ENCODE measurements around the gene COL27A1. TPM values are rescaled to one million over a fixed set of nuclear protein-coding genes. Genes with fewer than 3 reads are reported as not detected.

The COL27A1 gene
- total RNA-seq, 2 experiments from 2014 or later, result 0.87 to 1.2 TPM

- no peaks in the 10 kb centered on the region for H3K4me1 ChIP-seq (ENCODE audit: insufficient read depth, low read length)
- Mint-ChIP-seq H3K27ac (no peak overlapping the region), H3K36me3 (ENCODE audit: low read depth) (no peaks in the 10 kb centered on the region), H3K27me3 (no peaks in the 10 kb centered on the region), H3K9me3 (no peaks in the 10 kb centered on the region), H3K4me1 (ENCODE audit: low read depth) (no peaks in the 10 kb centered on the region), H3K4me3 (no peak overlapping the region)
- no peaks in the 10 kb centered on the region for H3K27me3 ChIP-seq (ENCODE audit: control insufficient read depth in 1 of 2, insufficient read depth in 2 of 2, low read length in 2 of 2)
- H3K27ac ChIP-seq (ENCODE audit: low read depth in 1 of 2, low read length in 2 of 2), result no peak overlapping the region
- ChIA-PET CTCF (no interaction called here), POLR2A (no interaction called here)
- ATAC-seq (ENCODE audit: poor library complexity), result no peak
- DNase-seq, result no peak
- no peak overlapping the region for H3K4me3 ChIP-seq (ENCODE audit: low read length)
- TF ChIP-seq CTCF (IDR thresholded peaks at IDR 0.05), result no peak
- no peaks in the 10 kb centered on the region for H3K36me3 ChIP-seq (ENCODE audit: insufficient read depth, low read length)
- no peaks in the 10 kb centered on the region for H3K9me3 ChIP-seq (ENCODE audit: control insufficient read depth in 1 of 2, insufficient read depth in 1 of 2, low read length in 2 of 2)
- intact Hi-C loops (cut with DNase I, micrococcal nuclease), result no loop called here
These were observed 91.2 kb downstream of the COL27A1 start for GRCh38 chr9:114246558-114246957.

- Mint-ChIP-seq H3K27ac (no peak overlapping the region), H3K4me1 (ENCODE audit: low read depth) (no peaks in the 10 kb centered on the region), H3K36me3 (ENCODE audit: low read depth) (no peaks in the 10 kb centered on the region), H3K4me3 (no peak overlapping the region), H3K27me3 (no peaks in the 10 kb centered on the region), H3K9me3 (no peaks in the 10 kb centered on the region)
- ChIA-PET POLR2A (no interaction called here), CTCF (no interaction called here)
- no peaks in the 10 kb centered on the region for H3K27me3 ChIP-seq (ENCODE audit: control insufficient read depth in 1 of 2, insufficient read depth in 2 of 2, low read length in 2 of 2)
- H3K4me1 ChIP-seq (ENCODE audit: insufficient read depth, low read length), result no peaks in the 10 kb centered on the region
- no peak overlapping the region for H3K4me3 ChIP-seq (ENCODE audit: low read length)
- ATAC-seq (ENCODE audit: poor library complexity) (no peak), DNase-seq (no peak)
- no peak for TF ChIP-seq CTCF (IDR thresholded peaks at IDR 0.05)
- intact Hi-C loops (cut with DNase I, micrococcal nuclease), result no loop called here
- no peaks in the 10 kb centered on the region for H3K9me3 ChIP-seq (ENCODE audit: control insufficient read depth in 1 of 2, insufficient read depth in 1 of 2, low read length in 2 of 2)
- H3K36me3 ChIP-seq (ENCODE audit: insufficient read depth, low read length), result no peaks in the 10 kb centered on the region
- H3K27ac ChIP-seq (ENCODE audit: low read depth in 1 of 2, low read length in 2 of 2), result no peak overlapping the region
These were observed 91.7 kb downstream of the COL27A1 start for GRCh38 chr9:114247077-114247476.

DNA sequence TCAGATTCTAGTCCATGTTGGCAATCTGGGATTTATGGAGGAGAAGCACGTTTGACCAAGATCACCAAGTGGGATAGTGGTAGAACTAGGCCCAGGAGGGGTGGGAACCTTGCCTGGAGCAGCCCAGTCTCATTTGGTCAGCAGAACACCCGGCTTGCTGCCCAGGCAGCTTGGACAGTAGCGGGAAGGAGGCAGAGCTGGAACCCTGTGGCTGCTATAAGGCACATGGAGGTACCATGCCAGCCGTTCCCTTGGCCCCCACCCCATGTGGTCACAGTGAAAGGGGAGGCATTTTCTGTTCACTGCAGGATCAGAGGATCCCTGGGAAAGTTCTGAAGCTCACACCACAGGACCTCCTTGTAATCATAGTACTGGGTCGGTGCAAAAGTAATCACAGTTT, 92.2 kb downstream of the COL27A1 start:
- Histone ChIP-seq H3K36me3 (ENCODE audit: insufficient read depth, low read length) (no peaks in the 10 kb centered on the region), H3K27me3 (ENCODE audit: control insufficient read depth in 1 of 2, insufficient read depth in 2 of 2, low read length in 2 of 2) (no peaks in the 10 kb centered on the region), H3K27ac (ENCODE audit: low read depth in 1 of 2, low read length in 2 of 2) (no peak overlapping the region), H3K4me1 (ENCODE audit: insufficient read depth, low read length) (no peaks in the 10 kb centered on the region), H3K4me3 (ENCODE audit: low read length) (no peak overlapping the region), H3K9me3 (ENCODE audit: control insufficient read depth in 1 of 2, insufficient read depth in 1 of 2, low read length in 2 of 2) (no peaks in the 10 kb centered on the region)
- Mint-ChIP-seq H3K9me3 (no peaks in the 10 kb centered on the region), H3K36me3 (ENCODE audit: low read depth) (no peaks in the 10 kb centered on the region), H3K4me3 (no peak overlapping the region), H3K27me3 (no peaks in the 10 kb centered on the region), H3K4me1 (ENCODE audit: low read depth) (no peaks in the 10 kb centered on the region), H3K27ac (no peak overlapping the region)
- intact Hi-C loops (cut with DNase I, micrococcal nuclease), result no loop called here
- no peak for ATAC-seq (ENCODE audit: poor library complexity)
- ChIA-PET POLR2A (no interaction called here), CTCF (no interaction called here)
- no peak for TF ChIP-seq CTCF (IDR thresholded peaks at IDR 0.05)
- no peak for DNase-seq
